ENCODE data around the gene SH3BP4.

DNA sequence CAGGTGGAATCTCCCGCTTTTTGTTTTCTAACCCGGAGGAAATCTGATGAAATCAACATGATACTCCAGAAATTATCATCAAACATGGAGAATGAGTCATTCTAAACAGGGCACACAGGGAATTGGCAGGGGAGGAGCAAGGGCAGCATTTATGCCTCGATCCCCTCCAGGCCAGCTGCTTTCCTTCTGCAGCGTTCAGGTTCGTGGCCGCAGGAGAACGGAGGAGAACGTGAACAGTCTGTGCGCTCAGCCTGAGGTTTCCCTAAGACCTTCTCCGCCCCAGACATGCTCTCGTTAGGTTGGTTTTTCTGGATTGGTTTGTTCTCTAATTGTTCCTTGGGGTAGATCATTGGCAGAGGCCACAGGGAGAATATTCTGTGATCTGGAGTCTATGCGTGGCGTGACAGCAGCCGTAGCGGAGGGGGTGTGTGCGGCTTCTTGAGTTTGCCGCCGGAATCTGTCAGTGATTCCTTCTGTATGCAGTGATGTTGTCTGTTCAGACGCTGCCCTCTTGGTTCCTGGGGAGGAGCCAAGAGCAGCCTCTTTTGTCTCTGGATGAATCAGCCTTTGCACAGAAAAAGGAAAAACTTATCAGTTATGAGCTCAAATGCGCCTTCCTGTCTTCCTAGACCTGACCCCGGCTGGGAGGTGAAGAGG, 75.9 kb downstream of the SH3BP4 start:
- TF ChIP-seq, protein P1, sequence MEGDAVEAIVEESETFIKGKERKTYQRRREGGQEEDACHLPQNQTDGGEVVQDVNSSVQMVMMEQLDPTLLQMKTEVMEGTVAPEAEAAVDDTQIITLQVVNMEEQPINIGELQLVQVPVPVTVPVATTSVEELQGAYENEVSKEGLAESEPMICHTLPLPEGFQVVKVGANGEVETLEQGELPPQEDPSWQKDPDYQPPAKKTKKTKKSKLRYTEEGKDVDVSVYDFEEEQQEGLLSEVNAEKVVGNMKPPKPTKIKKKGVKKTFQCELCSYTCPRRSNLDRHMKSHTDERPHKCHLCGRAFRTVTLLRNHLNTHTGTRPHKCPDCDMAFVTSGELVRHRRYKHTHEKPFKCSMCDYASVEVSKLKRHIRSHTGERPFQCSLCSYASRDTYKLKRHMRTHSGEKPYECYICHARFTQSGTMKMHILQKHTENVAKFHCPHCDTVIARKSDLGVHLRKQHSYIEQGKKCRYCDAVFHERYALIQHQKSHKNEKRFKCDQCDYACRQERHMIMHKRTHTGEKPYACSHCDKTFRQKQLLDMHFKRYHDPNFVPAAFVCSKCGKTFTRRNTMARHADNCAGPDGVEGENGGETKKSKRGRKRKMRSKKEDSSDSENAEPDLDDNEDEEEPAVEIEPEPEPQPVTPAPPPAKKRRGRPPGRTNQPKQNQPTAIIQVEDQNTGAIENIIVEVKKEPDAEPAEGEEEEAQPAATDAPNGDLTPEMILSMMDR (IDR thresholded peaks at IDR 0.05) = no peak
- no peak for TF ChIP-seq POLR2A (IDR thresholded peaks at IDR 0.05)
